GM12873 (cell line): Measurements from ENCODE around the gene PACS1.

Experiments used
- TF ChIP-seq, protein P1 (sequence below): IDR thresholded peaks from 2 replicates; pipeline ENCODE4 v1.5.1; 2012; ENCODE audit warnings: low read depth, mild to moderate bottlenecking, moderate library complexity, low read length, control low read depth; ENCODE audit not compliant: insufficient read depth; ENCODE audit errors: missing control alignments

Gene PACS1

GRCh38 chr11:66123902-66124301, 53.8 kb downstream of the PACS1 start:
- TF ChIP-seq, protein P1, sequence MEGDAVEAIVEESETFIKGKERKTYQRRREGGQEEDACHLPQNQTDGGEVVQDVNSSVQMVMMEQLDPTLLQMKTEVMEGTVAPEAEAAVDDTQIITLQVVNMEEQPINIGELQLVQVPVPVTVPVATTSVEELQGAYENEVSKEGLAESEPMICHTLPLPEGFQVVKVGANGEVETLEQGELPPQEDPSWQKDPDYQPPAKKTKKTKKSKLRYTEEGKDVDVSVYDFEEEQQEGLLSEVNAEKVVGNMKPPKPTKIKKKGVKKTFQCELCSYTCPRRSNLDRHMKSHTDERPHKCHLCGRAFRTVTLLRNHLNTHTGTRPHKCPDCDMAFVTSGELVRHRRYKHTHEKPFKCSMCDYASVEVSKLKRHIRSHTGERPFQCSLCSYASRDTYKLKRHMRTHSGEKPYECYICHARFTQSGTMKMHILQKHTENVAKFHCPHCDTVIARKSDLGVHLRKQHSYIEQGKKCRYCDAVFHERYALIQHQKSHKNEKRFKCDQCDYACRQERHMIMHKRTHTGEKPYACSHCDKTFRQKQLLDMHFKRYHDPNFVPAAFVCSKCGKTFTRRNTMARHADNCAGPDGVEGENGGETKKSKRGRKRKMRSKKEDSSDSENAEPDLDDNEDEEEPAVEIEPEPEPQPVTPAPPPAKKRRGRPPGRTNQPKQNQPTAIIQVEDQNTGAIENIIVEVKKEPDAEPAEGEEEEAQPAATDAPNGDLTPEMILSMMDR, result no peak

GRCh38 chr11:66124564-66124963, 54.5 kb downstream of the PACS1 start:
- TF ChIP-seq, protein P1, result no peak

GRCh38 chr11:66126064-66126463, 56.0 kb downstream of the PACS1 start:
- TF ChIP-seq, protein P1, result no peak

GRCh38 chr11:66126808-66127555, 56.9 kb downstream of the PACS1 start:
- TF ChIP-seq, protein P1, result no peak

DNA sequence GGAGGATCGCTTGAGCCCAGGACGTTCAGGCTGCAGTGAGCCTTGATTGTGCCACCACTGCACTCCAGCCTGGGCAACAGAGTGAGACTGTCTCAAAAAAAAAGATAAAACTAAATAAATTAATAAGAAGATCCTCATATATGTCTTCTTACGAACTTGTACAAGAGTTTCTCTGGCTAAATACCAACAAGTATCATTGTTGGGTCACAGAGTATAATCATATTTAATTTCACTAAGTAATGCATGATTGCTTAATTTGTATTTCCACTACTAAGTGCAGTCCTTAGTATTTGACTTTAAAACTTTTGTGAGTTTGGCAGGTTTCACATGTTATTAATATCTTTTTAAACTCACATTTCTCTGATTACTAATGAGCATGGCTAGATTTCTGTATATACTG, 60.9 kb downstream of the PACS1 start:
- TF ChIP-seq, protein P1, result no peak

DNA sequence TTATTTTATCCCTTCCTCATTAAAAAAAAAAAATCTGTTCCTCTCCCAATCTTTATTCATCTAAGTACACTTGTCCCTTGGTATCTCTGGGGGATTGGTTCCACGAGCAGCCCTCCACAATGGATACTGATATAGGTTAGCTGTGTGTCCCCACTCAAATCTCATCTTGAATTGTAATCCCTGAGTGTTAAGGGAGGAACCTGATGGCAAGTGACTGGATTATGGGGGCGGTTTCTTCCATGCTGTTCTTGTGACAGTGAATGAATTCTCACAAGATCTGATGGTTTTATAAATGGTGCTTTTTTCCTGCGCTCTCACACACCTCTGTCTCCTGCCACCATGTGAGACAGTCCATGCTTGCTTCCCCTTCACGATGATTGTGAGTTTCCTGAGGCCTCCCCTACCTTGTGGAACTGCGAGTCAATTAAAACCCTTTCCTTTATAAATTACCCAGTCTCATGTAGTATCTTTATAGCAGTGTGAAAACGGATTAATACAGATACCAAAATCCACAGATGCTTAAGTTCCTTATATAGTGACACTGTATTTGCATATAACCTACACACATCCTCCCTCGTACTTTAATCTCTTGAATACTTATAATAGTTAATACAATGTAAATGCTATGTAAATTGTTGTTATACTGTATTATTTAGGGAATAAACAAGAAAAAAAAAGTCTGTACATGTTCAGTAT, 62.0 kb downstream of the PACS1 start:
- TF ChIP-seq, protein P1, result no peak

DNA sequence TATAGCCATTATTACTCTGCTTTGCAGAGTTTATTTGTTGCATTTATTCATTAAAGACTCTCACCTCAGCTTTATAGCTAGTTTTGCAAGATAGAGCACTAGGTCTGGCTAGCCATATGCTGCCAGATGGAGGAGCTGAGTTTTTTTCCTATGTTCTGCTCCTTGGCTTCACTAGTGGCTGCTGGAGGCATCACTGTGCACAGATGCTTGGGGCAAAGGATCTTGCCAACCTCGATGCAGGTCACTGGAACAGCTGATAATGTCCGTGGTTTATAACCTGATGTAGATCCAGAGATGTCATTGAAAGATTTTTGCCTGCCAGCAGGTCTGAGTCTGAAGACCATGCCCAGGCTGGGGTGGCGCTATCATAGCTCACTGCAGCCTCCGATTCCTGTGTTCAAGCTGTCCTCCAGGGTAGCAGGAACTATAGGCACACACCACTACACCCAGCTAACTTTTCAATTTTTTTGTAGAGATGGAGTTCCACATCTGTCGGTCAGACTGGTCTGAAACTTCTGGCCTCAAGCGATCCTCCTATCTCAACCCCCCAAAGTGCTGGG, 63.2 kb downstream of the PACS1 start:
- TF ChIP-seq, protein P1, result no peak
